OCI-LY7 (cell line): ENCODE results near the gene NAB2. TPM values are rescaled to one million over a fixed set of nuclear protein-coding genes. Genes with fewer than 3 reads are reported as not detected.

ENCODE experiments used
- BruUV-seq: library from RNA; stranded (reverse); fragments of 400-500 nt; replicated peaks from 2 replicates; lab custom pipeline; 2021; lab: Mats Ljungman, UMichigan
- CTCF ChIA-PET: fragments of 300-600 bp; sonication (Branson Sonifier 250); formaldehyde crosslinking; loops from one replicate; lab custom pipeline; 2022; ENCODE audit warnings: antibody characterized with exemption; ENCODE audit not compliant: unreplicated experiment; lab: Charles Lee
- POLR2A ChIA-PET: fragments of 300-600 bp; sonication (Branson Sonifier 250); formaldehyde crosslinking; loops from one replicate; lab custom pipeline; 2022; ENCODE audit warnings: antibody characterized with exemption; lab: Charles Lee
- DNase-seq: peaks from one replicate; pipeline ENCODE4 v3.0.0-alpha.2; 2015; ENCODE audit warnings: low spot score
- H2AFZ ChIP-seq: fragments of 200-600 bp; sonication (generic), shearing (Covaris generic); 2 replicates; pipeline ENCODE4 v1.6.1; 2014; ENCODE audit warnings: mild to moderate bottlenecking, antibody characterized with exemption, low read length, moderate library complexity
- H3K27ac ChIP-seq: fragments of 200-600 bp; sonication (generic); 2 replicates; pipeline ENCODE4 v1.5.1; 2014; ENCODE audit warnings: mixed run types, low read depth, mild to moderate bottlenecking, moderate library complexity, low read length, inconsistent platforms; ENCODE audit not compliant: poor library complexity, severe bottlenecking
- H3K36me3 ChIP-seq: fragments of 200-600 bp; sonication (generic); 2 replicates; pipeline ENCODE4 v1.6.1; 2014; ENCODE audit warnings: mild to moderate bottlenecking, antibody characterized with exemption, low read length, moderate library complexity, mixed read lengths; ENCODE audit not compliant: insufficient read depth
- H3K4me1 ChIP-seq: fragments of 200-600 bp; sonication (generic); 2 replicates; pipeline ENCODE4 v1.5.1; 2014; ENCODE audit warnings: mild to moderate bottlenecking, low read length; ENCODE audit not compliant: insufficient read depth, poor library complexity, severe bottlenecking
- H3K4me2 ChIP-seq: fragments of 200-600 bp; sonication (generic); 2 replicates; pipeline ENCODE4 v1.6.1; 2014; ENCODE audit warnings: mild to moderate bottlenecking, low read length
- H3K4me3 ChIP-seq: fragments of 200-600 bp; sonication (generic); 2 replicates; pipeline ENCODE4 v1.5.1; 2014; ENCODE audit warnings: mild to moderate bottlenecking, low read depth, low read length; ENCODE audit not compliant: poor library complexity, severe bottlenecking
- H3K79me2 ChIP-seq: fragments of 200-600 bp; sonication (generic); 2 replicates; pipeline ENCODE4 v1.6.1; 2016; ENCODE audit warnings: low read depth, mild to moderate bottlenecking, low read length, moderate library complexity, mixed read lengths; ENCODE audit not compliant: insufficient read depth
- H3K9me2 ChIP-seq: fragments of 200-600 bp; sonication (generic); 2 replicates; pipeline ENCODE4 v1.6.1; 2016; ENCODE audit warnings: mild to moderate bottlenecking, low read length, mixed read lengths; ENCODE audit not compliant: insufficient read depth
- H3K9me3 ChIP-seq: fragments of 200-600 bp; sonication (generic); 2 replicates; pipeline ENCODE4 v1.6.1; 2014; ENCODE audit warnings: mild to moderate bottlenecking, mixed run types, low read length, mixed read lengths
- H4K20me1 ChIP-seq: fragments of 200-600 bp; sonication (generic); 2 replicates; pipeline ENCODE4 v1.6.1; 2014; ENCODE audit warnings: mild to moderate bottlenecking, antibody characterized with exemption, low read length, moderate library complexity, mixed read lengths; ENCODE audit not compliant: insufficient read depth
- EZH2phosphoT487 ChIP-seq: fragments of 200-600 bp; sonication (generic); IDR thresholded peaks from 2 replicates; pipeline ENCODE4 v1.6.1; 2018; ENCODE audit warnings: low read depth, borderline replicate concordance, mild to moderate bottlenecking, mixed run types, antibody characterized with exemption, low read length, moderate library complexity, mixed read lengths
- intact Hi-C: fragments of 100-400 bp; cut with micrococcal nuclease; formaldehyde crosslinking; loops from one replicate; pipeline ENCODE4 v1.10.0; 2022; ENCODE audit not compliant: unreplicated experiment
- total RNA-seq, 2 experiments: library from RNA; depleted of rRNA in 1 of 2; stranded (reverse); fragments of >200 nt in 1 of 2; shearing (Covaris generic) in 1 of 2; gene quantifications; 2 replicates each; pipeline ENCODE4 v1.2.3, GENCODE V29; 2014 to 2022
- TF ChIP-seq, protein P1 (sequence below): fragments of 200-600 bp; sonication (generic); conservative IDR thresholded peaks from 2 replicates; pipeline ENCODE4 v1.5.1; 2014; ENCODE audit warnings: mild to moderate bottlenecking, antibody characterized with exemption, low read length, moderate library complexity, mixed read lengths

The NAB2 gene
- total RNA-seq, 2 experiments from 2014 or later, result 6.8 to 8.5 TPM

DNA sequence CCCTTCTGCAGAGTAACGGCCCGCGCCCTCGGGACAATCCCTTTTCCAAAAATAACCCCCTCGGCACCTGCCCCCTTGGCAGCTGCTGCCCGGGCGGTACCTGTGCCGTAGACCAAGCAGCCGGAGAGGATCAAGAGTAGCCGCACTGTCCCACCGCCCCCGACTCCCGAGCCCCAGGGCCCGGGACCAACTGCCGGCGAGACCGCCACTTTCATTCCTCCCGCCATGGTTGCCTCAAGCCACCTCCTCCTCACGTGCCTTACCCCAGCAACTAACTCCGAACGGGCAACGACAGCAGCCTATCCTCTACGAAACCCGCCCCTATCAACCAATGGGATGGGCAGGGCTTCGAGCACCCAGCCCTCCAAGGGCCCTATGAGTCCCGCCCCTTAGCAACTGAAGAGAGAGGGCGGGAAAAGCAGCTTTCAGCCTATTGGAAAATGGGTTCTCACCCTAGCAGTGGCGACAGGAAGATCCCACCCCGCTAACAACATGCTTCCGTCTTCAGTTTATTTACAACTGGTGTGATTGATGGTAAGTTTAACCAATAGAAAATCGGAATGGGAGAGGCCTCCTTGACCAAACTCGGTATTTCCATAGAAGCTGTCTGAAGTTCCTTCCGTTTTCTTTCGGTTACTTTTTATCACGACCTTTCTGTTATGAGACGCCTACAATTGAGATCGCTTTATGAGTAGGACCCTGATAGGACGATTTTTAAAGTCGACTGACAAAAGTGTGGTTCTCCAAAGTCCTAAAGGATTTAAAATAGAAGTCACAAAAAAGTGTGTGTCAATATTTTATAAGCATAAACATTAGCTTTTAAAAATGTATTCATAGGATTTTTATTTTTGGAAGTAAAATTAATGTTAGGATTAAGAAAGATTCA, 10.2 kb upstream of the NAB2 start, which contains the start of gene NEMP1:
TSS of gene NEMP1 (minus strand) at position 273 of the 886 bp plus-strand sequence. CDS start at position 227, 46 bp downstream.
- ChIA-PET POLR2A (interaction anchor here (0.5 to 3.7 kb wide), 13 partner anchors 8 to 704 kb away, joined by 3 to 21 read pairs (median 4); partner anchors contain the start of genes NAB2 and STAT6), CTCF (interaction anchor here (1.1 kb wide), 1 partner anchor 400 kb away, joined by 3 read pairs; no protein-coding TSS in a partner anchor)
- peak; percentile 100 for DNase-seq
- Histone ChIP-seq H3K4me2 (peak within 1 kb of the TSS; percentile 75), H4K20me1 (no peaks in the 10 kb centered on the region), H3K4me3 (peak within 1 kb of the TSS; percentile 80), H3K9me3 (no peaks in the 10 kb centered on the region), H2AFZ (peak within 1 kb of the TSS; percentile 66), H3K9me2 (no peaks in the 10 kb centered on the region), H3K36me3 (peaks cover 24% of the 10 kb centered on the region), H3K79me2 (peaks cover 43% of the 10 kb centered on the region), H3K4me1 (peaks cover 8% of the 10 kb centered on the region), H3K27ac (peak within 1 kb of the TSS; percentile 81)
- BruUV-seq, result no TSS peak
- intact Hi-C loops, result no loop called here
- TF ChIP-seq, protein P1, sequence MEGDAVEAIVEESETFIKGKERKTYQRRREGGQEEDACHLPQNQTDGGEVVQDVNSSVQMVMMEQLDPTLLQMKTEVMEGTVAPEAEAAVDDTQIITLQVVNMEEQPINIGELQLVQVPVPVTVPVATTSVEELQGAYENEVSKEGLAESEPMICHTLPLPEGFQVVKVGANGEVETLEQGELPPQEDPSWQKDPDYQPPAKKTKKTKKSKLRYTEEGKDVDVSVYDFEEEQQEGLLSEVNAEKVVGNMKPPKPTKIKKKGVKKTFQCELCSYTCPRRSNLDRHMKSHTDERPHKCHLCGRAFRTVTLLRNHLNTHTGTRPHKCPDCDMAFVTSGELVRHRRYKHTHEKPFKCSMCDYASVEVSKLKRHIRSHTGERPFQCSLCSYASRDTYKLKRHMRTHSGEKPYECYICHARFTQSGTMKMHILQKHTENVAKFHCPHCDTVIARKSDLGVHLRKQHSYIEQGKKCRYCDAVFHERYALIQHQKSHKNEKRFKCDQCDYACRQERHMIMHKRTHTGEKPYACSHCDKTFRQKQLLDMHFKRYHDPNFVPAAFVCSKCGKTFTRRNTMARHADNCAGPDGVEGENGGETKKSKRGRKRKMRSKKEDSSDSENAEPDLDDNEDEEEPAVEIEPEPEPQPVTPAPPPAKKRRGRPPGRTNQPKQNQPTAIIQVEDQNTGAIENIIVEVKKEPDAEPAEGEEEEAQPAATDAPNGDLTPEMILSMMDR, result no peak
- TF ChIP-seq EZH2phosphoT487, result no peak

DNA sequence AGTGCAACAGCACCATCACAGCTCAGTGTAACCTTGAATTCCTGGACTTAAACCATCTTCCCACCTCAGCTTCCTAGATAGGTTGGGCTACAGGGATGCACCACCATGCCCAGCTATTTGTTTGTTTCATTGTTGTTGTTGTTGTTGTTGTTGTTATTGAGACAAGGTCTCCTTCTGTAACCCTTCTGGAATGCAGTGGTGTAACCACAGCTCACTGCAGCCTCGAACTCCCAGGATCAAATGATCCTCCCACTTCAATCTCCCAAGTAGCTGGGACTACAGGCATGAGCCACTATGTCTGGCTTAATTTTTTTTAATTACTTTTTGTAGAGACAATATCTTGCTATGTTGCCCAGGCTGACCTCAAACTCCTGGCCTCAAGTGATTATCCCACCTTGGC, 9.1 kb upstream of the NAB2 start:
- Histone ChIP-seq H3K4me3 (no peak overlapping the region), H3K36me3 (peaks cover 15% of the 10 kb centered on the region), H3K27ac (peak overlapping the region; percentile 78), H3K4me1 (peaks cover 8% of the 10 kb centered on the region), H2AFZ (peak overlapping the region; percentile 66; the same call in 1 of the 2 replicates), H4K20me1 (no peaks in the 10 kb centered on the region), H3K79me2 (peaks cover 32% of the 10 kb centered on the region), H3K9me2 (no peaks in the 10 kb centered on the region), H3K9me3 (no peaks in the 10 kb centered on the region), H3K4me2 (peak overlapping the region; percentile 75)
- ChIA-PET CTCF (interaction anchor here (1.1 kb wide), 1 partner anchor 399 kb away, joined by 3 read pairs; no protein-coding TSS in a partner anchor), POLR2A (interaction anchor here (0.9 to 3.7 kb wide), 11 partner anchors 9 to 443 kb away, joined by 3 to 21 read pairs (median 3); partner anchors contain the start of genes NAB2 and STAT6)
- BruUV-seq, result no TSS peak
- intact Hi-C loops, result no loop called here
- DNase-seq, result no peak
- TF ChIP-seq, protein P1, result no peak
- TF ChIP-seq EZH2phosphoT487, result no peak
